NCI-H446 (cell line): Measurements from ENCODE around the gene NR1H4.
"Not testable (repeated sequence)": the region's sequence is repeated elsewhere in the genome, so short reads cannot be mapped to it uniquely, and the experiment has no call there.

ENCODE experiments used
- DNase-seq, 2 experiments: peaks; one replicate each; lab custom pipeline; 2025; lab: John Stamatoyannopoulos, UW

NR1H4 gene

DNA sequence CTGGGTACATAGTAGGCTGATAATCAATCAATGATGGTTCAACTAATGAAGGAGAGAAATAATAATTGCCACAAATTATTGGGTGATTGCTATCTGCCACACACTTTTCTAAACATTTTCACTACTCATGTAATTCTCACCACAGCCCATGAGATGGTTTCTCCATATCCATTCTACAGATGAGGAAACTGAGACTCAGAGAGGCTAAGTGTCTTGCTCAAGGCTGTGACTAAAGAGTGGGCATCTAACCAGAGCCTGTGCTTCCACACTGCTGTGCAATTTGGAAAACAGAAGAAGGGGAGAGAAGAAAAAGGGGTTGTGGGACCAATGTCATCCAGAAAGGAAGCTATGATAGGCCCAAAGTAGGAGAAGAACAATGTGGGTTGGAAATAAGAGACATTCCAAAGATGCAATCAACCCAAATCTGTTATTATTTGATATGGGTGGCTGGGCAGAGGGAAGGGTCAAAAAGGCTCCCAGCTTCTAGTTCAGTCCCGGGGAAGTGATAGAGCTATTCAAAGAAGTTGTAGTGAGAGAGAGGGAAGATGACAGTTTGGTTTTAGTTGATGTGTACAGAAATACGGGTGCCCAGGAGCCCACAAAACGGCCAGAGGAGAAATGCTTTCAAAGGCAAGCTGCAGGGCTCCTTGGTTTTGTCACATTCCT, 483 bp upstream of the NR1H4 start:
- DNase-seq, result no peak

DNA sequence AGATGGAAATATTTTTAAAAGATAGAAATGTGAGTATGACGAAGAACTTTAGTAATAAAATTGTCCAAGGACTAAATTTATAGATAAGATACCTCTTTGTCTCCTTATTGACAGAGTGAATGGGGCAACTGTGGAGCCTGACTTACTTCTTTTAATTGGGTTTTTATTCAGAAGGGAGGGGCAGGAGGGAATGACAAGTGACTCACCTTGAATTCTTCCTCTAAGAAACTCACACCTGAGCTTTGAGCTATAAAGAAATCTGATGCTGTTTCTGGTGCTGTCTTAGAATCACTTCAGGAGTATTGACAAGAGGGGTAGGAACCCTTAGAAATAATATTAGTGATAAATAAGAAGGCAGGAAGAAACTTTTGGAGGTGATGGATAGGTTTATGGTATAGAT, 951 bp downstream of the NR1H4 start:
- DNase-seq, result no peak

DNA sequence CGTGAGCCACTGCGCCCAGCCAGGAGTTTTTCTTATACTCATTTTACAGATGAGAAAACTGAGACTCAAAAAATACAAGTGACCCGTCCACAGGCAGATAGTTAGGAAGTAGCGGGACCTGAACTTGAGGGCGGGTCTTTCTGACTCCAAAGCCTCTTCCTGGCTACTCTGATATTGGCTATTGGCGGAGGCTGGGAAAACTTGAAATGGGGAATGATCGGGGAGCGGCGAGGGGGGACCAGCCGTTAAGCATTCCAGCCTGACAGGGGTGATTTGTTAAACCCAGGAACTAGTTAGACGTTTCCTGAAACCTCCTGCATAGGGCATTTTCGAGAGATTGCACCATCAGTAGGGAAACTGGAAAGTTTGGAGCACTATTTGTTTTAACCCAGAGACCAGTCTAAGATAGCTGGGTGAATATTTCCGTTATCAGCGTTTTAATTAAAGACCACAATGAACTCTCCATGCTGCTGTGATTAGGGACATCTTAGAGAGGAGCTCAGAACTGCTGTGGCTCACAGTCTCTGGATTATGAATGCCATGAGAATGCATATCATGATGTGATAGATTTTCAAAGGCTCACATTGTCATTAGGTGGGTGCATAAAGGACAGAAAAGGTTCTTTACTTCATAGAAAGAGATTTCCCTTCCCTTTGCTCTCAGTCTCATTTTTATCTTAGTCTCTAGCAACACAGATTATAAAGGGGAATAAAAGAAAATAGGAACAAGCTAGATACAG, 2.5 kb downstream of the NR1H4 start:
- DNase-seq, result no peak

DNA sequence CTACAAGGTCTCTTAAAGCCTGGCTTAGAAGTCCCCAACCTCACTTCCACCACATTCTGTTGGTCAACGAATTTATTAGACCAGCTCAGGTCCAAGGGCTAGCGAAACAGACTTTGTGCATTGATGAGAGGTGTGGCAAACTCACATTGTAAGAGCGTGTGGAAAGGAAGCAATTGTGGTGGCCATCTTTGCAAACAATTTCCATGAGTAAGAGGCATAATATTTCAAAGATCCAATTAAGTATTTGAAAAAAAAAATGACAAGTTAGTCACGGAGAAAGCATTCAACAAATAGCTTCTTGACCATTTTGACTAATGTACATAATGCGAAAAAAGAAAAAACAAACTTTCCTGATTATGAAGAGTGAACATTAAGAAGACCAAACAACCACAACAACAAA, 7.4 kb downstream of the NR1H4 start:
- no peak for DNase-seq

DNA sequence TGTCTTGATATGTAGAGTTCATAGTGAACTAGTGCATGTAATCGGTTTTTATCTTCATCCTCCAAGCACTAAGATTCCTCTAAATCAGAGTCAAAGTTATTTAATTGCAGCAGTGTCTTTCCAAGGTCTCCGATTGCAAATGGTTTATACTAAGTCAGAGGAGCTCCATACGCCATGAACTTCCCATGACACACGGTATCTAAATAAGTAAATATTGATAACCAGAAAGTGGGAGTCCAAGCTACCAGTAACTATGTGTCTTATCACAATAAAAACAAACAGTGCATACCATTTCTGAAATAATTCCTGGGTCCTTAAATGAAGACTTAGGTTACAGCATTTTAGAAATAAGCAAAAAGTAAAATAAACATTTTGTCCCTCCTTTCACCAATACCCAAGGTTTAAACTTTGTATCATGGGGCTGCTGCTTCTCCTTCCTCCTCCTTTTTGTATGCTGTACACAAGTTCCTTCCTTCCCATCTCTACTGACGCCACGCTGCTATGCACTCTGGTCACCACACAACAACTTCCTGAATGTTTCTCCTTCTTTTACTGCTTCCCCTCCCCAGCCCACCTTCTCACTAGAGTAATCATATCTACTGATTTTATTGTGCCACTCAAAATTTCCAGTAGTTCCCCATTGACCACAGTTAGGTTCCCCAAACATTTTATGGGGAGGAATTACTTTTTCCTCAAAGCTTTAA, 10.7 kb downstream of the NR1H4 start:
- no peak for DNase-seq

DNA sequence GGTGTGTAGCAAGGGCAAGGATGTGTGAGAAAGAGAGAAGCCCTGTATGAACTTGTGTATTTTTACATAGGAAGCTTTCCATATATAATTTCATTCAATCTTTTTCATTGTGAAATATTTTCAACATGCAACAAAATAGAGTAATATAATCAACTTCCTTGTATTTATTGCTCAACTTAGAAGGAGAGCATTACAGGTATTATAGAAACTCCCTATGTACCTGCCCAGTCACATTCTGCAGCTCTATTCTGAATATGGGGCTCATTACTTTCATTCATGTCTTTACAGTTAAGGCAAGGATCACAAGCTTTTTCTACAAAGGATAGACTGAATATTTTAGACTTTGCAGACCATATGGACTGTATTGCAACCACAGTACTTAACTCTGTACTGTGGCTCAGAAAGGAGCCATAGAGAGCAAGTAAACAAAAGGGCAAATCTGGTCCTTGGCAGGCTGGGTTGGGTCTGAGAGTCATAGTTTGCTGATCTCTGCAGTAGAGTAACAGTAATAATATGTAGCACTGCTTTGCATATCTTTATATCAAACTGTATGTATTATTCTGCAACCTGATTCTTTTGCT, 11.3 kb downstream of the NR1H4 start:
- no peak for DNase-seq

DNA sequence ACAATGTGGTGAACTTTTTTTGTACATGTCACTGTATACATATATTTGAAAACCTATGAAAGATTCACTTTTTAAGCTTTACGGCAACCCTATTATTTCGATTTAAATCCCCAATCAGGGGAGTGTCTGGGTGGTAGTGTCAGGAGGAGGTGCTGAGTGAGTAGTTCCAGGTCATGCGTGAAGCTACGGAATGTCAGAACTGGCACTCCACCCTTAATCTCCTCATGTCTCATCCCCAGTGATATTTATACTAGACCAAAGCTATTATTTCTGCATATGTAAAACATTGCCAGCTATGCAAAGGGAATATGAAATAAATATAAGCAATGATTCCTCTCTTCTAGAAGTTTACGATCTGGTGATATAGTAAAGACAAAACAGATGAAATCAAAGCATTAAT, 12.3 kb downstream of the NR1H4 start:
- DNase-seq, result no peak

DNA sequence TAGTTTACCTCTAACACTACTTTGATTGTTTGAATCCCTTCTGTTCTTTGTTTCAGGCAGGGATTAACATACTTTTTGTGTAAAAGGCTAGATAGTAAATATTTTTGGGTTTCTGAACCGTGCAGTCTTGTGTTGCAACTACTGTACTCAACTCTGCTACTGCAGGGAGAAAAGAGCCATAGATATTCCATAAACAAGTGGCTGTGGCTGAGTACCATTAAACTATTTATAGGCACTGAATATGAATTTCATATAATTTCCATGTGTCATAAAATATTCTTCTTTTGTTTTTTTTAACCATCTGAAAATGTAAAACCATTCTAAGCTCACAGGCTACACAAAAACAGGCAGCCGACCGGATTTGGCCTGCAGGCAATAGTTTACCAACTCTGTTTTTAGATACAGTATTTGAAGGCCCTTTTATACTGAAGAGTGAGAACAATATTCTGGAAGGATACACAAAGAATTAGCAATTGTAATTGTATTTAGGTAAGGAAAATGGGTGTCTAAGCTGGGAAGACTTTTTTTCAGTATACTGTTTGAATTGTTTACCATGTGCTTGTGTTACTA, 15.7 kb downstream of the NR1H4 start:
- no peak for DNase-seq

DNA sequence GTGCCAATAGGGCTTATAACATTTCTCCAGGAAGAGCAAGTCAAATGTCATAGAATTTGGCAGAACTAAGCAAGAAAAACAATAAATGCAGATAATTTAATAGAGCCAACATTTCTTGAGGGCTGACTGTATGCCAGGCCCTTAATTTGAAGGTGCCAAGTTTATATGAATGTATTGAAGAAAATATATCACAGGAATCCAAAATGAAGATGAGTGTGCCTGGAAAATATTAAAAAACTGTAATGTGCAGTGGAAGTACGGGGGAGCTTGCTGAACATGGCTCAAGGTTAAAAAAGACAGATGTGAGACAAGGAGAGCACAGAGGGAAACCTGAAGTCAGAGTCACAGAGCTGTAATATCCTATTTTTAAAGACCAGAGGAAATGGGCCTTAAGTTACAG, 16.4 kb downstream of the NR1H4 start:
- peak in 1 of 2 experiments; percentile 33 for DNase-seq

DNA sequence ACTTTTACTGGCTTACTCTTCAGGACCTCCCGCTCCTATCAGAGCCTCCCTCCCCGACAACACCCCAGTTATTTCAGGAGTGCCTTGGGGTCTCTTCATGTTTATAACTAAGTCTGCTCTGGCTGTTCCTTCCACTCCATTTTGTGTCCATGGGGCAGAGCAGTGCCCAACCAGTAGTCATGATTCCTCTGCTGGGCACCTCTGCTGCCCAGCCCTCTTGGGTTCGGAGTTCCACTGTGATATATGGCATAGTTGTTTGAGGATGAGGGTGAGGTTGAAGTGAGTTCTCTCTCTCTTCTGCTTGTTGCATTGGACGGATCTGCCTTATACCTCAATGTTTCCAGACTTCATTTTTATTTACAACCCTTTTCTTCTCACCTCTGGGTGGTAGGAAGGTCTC, 17.4 kb downstream of the NR1H4 start:
- DNase-seq, result no peak

DNA sequence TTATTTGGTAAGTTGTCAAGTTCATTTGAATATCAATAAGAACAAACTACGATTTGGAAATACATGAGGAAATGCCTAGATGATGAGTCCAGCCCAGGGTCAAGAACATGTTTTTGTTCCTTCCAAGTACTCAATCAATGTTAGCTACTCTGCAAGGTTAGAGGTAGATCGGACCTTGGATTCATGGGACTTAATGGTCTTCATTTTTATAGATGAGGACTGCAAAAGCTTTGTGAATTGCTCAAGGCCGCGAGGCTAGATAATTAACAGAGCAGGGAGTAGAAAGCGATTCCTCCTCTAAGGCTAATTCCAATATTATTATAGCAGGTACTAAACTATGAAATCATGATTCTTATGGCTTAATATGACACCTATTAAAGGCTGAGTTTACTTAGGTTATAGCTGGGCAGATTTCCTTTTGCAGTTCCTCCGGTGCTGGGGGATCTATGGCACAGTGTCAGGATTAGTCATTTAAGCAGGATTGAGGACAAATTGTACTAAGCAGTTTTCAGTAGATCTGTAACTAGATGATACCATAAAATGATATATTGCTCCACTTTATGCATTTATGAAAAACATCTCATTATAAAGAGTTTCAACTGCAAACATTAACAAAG, 19.8 kb downstream of the NR1H4 start:
- no peak for DNase-seq

DNA sequence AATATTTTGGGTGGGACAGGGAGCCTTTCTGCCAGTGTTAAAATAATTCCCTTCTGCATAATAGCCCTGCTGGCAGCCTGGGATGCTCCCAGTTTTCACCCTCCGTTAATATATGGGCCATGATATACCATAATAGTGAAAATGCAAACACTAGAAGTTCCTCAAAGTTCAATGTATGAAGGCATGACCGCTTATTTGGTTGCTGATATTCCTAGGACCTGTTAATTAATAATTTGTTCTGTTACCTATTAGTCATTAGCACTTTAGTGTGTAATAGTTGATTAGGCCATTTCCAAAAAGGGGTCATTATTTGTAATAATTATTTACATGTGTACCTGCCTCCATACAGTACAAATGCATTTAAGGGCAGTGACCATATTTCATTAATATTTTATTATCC, 20.4 kb downstream of the NR1H4 start:
- no peak for DNase-seq

DNA sequence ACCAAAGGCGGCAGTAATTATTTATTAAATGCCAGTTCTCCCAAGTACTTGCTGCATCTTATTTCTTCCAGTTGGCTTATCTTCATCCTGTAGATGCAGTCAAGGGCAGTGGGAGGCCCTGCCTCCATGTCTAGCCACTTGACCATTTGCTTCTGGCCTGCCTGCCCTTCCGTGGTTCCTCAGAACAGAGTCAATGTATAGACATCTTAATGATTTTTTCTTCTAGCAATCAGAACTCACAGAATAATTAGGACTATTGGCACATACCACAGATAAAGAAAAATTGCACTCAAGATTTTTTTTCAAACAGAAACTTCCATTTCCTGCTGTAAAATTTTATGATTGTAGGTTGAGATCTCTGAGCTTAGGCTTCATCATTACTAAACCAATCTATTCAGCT, 20.9 kb downstream of the NR1H4 start:
- no peak for DNase-seq

DNA sequence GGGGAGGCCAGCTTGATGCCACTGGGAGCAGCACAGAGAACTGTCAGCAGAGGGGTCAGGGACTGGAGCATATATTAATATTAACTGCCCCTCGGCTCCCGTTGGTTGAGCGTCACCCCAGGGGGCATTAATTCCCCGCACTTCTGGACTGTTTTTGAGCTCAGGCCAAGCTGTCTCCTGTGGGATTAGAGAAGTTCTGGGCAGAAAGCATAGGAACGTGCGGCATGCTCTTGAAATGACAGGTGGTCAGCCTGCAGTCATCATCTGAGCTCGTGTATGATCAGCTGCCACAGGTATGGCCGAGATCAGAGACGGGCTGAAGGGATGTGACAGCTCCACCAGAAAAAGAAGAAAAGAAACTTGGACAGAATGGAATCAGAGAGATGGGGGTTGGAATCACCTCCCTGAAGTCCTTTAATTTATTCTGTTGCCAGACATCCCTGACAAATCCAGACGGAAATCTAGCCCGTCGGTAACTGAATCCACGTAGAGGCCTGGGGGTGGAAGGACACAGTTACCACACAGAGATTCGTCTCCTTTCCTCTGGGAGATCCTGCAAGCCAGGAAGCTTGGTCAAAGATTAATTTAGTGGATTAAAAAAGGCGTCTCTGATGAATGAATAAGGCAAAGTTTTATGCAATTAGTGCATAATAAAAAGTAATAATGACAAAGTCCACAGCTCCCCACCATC, 23.6 kb downstream of the NR1H4 start:
- no peak for DNase-seq

DNA sequence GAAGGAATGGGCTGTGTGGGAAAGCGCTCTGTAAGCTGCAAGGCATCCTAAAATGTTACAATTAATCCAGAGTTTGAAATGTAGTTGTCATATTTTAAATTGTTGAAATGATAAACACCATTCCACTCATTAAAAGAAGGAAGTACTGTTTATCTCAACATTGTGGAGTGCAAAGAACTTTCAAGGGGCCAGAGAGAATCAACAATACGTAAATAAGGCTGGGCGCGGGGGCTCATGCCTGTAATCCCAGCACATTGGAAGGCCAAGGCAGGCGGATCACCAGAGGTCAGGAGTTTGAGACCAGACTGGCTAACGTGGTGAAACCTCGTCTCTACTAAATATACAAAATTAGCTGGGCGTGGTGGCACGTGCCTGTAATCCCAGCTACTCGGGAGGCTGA, 24.5 kb downstream of the NR1H4 start:
- no peak for DNase-seq

DNA sequence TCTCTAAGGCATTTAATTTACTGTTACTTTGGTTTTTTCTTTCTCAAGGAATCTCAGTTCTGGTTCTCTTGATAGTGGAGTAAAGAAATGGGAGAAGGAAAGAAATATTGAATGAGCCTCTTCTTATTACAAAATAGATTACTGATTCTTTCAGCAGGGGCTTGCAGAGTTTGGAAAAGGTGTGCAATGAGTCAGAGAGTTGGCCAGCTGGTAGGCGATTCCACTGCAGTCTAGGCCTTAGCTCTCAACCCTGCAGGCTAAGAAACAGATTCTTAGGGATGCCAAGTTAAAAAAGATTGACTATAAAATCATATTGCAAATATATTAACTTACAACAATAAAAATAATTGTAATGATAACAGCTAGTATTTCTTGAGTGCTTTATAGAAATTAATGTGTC, 25.8 kb downstream of the NR1H4 start:
- no peak for DNase-seq

DNA sequence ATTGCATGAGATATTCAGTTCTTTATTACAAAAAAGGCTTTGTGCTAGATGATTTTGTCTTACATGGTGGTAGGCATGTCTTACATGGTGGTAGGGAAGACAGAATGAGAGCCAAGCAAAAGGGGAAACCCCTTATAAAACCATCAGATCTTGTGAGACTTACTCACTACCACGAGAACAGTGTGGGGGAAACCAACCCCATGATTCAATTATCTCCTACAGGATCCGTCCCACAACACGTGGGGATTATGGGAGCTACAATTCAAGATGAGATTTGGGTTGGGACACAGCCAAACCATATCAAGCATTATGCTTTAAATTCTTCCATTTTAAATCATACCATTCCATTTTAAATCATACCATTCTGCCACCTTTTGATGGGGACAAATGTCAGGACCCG, 29.1 kb downstream of the NR1H4 start:
- DNase-seq, result not testable (repeated sequence)

DNA sequence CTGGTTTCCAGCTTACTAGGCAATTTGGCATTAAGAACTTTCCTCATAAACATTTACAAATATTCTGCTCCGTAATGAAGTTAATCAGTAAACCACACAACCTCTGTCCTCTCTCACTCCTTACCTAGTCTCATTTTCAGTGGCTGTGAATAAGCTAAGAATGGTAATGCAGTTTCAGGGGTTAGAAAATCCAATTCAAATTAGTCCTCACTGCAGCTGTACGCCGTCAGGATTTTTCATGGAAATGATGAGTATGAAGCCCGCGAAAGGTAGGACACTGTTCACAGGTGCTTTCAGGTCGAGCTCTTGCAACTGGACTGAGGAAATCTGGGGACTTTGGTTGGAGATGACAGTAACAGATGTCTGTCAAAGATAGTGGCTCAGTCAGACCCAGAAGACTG, 29.6 kb downstream of the NR1H4 start:
- no peak for DNase-seq

DNA sequence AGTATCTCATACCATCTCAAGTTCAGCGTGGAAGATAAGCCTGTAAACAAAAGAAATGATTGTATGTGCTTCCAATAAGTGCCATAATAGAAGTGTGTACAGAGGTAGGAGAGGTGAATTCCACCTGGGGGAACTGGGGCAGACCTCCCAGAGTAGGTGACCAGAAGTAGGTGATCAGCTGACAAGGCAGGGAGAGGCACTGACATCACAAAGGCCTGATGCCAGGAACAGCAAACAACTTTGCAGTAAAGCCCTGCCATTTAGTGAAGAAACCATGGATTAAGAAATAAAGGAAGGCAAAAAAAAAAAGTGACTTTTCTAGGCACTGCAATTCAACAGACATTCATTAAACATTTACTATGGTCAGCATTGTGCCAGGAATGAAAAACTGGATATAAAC, 31.1 kb downstream of the NR1H4 start:
- DNase-seq, result no peak

DNA sequence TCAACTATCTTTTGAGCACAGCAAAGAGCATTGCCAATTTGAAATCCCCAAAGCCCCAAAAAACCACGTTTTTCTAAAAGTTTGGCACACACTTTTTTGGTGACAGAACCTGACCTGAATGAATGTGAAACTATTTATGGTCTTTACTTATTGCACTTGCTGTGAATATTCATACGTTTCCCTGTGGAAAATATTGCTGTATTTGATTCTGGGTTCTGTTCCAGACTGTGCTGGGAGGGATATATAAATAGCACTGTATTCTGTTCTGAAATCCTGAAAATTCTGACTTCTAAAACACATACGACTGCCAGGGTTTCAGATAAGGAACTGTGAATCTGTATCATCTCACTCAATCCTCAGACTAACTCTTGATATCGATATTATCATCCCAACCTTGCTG, 35.1 kb downstream of the NR1H4 start:
- DNase-seq, result no peak

DNA sequence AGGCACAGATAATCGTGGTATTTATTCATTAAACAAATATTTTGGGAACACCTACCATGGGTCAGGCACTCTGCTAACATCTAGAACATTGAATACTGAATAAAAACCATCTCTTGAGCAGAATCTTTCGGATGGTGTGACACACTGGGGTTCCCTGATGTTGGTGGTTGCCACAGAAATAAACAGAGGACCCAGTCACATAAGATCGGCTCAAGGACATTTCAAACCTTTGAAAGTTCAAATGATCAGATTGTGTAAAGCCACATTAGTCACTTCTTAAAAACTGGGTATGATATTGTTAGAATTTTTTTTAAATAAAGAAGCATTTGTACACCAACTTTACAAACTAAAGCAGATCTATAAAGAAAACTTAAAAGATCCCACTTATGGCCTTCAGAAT, 39.0 kb downstream of the NR1H4 start:
- DNase-seq, result no peak

DNA sequence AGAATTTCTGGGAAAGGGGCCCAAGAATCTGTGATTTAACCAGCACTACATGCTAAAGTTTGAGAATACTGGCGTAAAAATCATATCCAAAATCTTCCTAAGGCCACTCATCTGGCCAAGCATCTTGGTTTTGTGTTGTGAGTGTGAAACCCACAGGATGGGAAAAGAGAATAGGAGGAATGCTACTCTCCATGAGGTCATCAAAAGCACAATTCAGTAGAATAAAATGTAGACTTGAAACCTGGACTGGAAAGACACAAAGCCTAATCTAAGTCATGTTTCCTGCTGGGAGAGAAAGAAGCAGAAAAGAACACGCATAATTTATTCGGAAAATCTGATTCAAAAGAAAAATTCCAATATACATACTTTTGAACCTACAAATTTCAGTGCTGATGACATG, 42.3 kb downstream of the NR1H4 start:
- DNase-seq, result no peak
